Prostate gland (tissue), 2 donors: ENCODE measurements around the gene HAO2.

Source experiments
- CTCF ChIP-seq, 4 experiments: fragments of 200-600 bp in 2 of 4; fragments of 450-650 bp in 2 of 4; sonication (generic) in 2 of 4; IDR thresholded peaks; 1 replicate in 3 of 4; 2 replicates in 1 of 4; pipeline ENCODE4 v1.5.1; 2016 to 2019; ENCODE audit warnings: antibody characterized with exemption in 4 of 4, mild to moderate bottlenecking in 2 of 4, moderate library complexity in 2 of 4
- POLR2A ChIP-seq: fragments of 450-650 bp; IDR thresholded peaks from one replicate; pipeline ENCODE4 v1.6.1; 2016; ENCODE audit warnings: antibody characterized with exemption, mild to moderate bottlenecking
- POLR2AphosphoS5 ChIP-seq: sonication (generic); formaldehyde crosslinking; IDR thresholded peaks from one replicate; pipeline ENCODE4 v1.6.1; 2017; ENCODE audit warnings: antibody characterized with exemption

GRCh38 chr1:119358636-119359035 is 9.9 kb upstream of the HAO2 start:
- TF ChIP-seq CTCF (IDR thresholded peaks at IDR 0.05), result no peak
- TF ChIP-seq POLR2A, result no peak
- TF ChIP-seq POLR2AphosphoS5, result no peak
